Transverse colon (tissue), 4 donors: ENCODE measurements around the gene DYNLRB1.

ENCODE experiments used
- CTCF ChIP-seq, 5 experiments: fragments of 200-600 bp in 3 of 5; fragments of 450-650 bp in 2 of 5; sonication (generic) in 3 of 5; IDR thresholded peaks; 1 replicate in 2 of 5; 2 replicates in 3 of 5; pipeline ENCODE4 v1.5.1; 2016 to 2017; ENCODE audit warnings: antibody characterized with exemption in 5 of 5, inconsistent platforms in 3 of 5, mild to moderate bottlenecking in 2 of 5, moderate library complexity in 1 of 5
- EP300 ChIP-seq: sonication (generic); formaldehyde crosslinking; IDR thresholded peaks from one replicate; pipeline ENCODE4 v1.6.1; 2017; ENCODE audit warnings: antibody characterized with exemption, low read depth
- POLR2A ChIP-seq: fragments of 450-650 bp; IDR thresholded peaks from one replicate; pipeline ENCODE4 v1.6.1; 2016; ENCODE audit warnings: antibody characterized with exemption, mild to moderate bottlenecking, moderate library complexity
- POLR2AphosphoS5 ChIP-seq, 3 donors: sonication (generic); formaldehyde crosslinking; IDR thresholded peaks; one replicate each; pipeline ENCODE4 v1.6.1; 2016; ENCODE audit warnings: antibody characterized with exemption in 3 of 3

DNA sequence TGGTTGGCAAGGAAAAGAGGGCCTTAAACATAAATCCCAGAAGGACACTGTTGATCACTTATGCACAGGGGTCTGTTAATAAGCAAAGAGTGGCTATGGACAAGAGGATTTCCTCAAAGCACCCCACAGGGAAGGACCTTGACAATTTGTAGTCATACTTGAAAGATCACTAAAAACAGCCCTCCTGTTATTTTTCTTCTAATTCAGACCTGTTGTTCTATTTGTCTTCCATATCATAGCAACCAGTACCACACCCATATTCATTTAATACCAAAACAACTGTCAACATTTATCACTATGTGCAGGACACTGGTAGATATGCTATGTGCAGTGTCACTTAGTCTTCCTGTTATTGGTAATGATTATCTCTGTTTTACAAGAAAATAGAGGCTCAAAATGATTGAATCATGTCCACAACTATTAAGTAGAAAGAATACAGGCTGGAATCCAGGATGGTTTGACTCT, 3.2 kb upstream of the DYNLRB1 start:
- no peak for TF ChIP-seq CTCF (IDR thresholded peaks at IDR 0.05)
- TF ChIP-seq POLR2A = no peak
- TF ChIP-seq EP300 = no peak
- no peak for TF ChIP-seq POLR2AphosphoS5 (IDR thresholded peaks at IDR 0.05)
